GM19025 (cell line): ENCODE data around the gene ADGRL1.

Experiments used
- ATAC-seq: cut with Tn5 transposase; IDR thresholded peaks from one replicate; pipeline ENCODE4 v1.9.1; 2021; ENCODE audit warnings: mild to moderate bottlenecking, low read depth, moderate library complexity; ENCODE audit not compliant: unreplicated experiment

Gene ADGRL1

GRCh38 chr19:14116525-14116917 is 89.4 kb downstream of the ADGRL1 start:
- ATAC-seq, result no peak

- ATAC-seq, result no peak
Observed at GRCh38 chr19:14115756-14116155, 90.2 kb downstream of the ADGRL1 start.

- no peak for ATAC-seq
Observed at GRCh38 chr19:14114854-14115253, 91.1 kb downstream of the ADGRL1 start.

- no peak for ATAC-seq
Observed at GRCh38 chr19:14114439-14114838, 91.5 kb downstream of the ADGRL1 start.

GRCh38 chr19:14113762-14114414 is 92.1 kb downstream of the ADGRL1 start:
- no peak for ATAC-seq

- no peak for ATAC-seq
Observed at GRCh38 chr19:14112809-14113385, 93.1 kb downstream of the ADGRL1 start.

GRCh38 chr19:14112051-14112808 is 93.7 kb downstream of the ADGRL1 start:
- ATAC-seq, result no peak

GRCh38 chr19:14111486-14111885 is 94.5 kb downstream of the ADGRL1 start:
- ATAC-seq, result no peak

GRCh38 chr19:14110650-14111049 is 95.3 kb downstream of the ADGRL1 start:
- no peak for ATAC-seq

GRCh38 chr19:14107581-14108461 is 98.1 kb downstream of the ADGRL1 start:
- no peak for ATAC-seq

GRCh38 chr19:14106840-14107239 is 99.1 kb downstream of the ADGRL1 start:
- ATAC-seq, result no peak

GRCh38 chr19:14105680-14106079 is 100.3 kb downstream of the ADGRL1 start:
- ATAC-seq, result no peak

GRCh38 chr19:14103310-14103709 is 102.7 kb downstream of the ADGRL1 start:
- no peak for ATAC-seq

GRCh38 chr19:14102756-14103155 is 103.2 kb downstream of the ADGRL1 start:
- no peak for ATAC-seq

GRCh38 chr19:14102102-14102696 is 103.8 kb downstream of the ADGRL1 start:
- no peak for ATAC-seq

- no peak for ATAC-seq
Observed at GRCh38 chr19:14101003-14101545, 104.9 kb downstream of the ADGRL1 start.
